GM23248 (cell line): ENCODE results near the gene TEX26. TPM values are rescaled to one million over a fixed set of nuclear protein-coding genes. Genes with fewer than 3 reads are reported as not detected.
A peak's percentile ranks its signal among the peaks of the same experiment; 100 is the strongest.

Experiments used
- DNase-seq: peaks from one replicate; pipeline ENCODE4 v3.0.0-alpha.2; 2015
- H2AFZ ChIP-seq: fragments of 200-600 bp; sonication (generic); 2 replicates; pipeline ENCODE4 v1.6.1; 2016; ENCODE audit warnings: antibody characterized with exemption
- H3F3A ChIP-seq: fragments of 200-600 bp; sonication (generic); 2 replicates; pipeline ENCODE4 v1.6.1; 2016; ENCODE audit warnings: mild to moderate bottlenecking, antibody characterized with exemption, mixed run types; ENCODE audit not compliant: insufficient read depth
- H3K27ac ChIP-seq: fragments of 200-600 bp; sonication (generic); 2 replicates; pipeline ENCODE4 v1.5.1; 2016; ENCODE audit warnings: mild to moderate bottlenecking
- H3K27me3 ChIP-seq: fragments of 200-600 bp; sonication (generic); replicated peaks from 2 replicates; pipeline ENCODE4 v1.6.1; 2016; ENCODE audit warnings: mild to moderate bottlenecking; ENCODE audit not compliant: insufficient read depth
- H3K36me3 ChIP-seq: fragments of 200-600 bp; sonication (generic); 2 replicates; pipeline ENCODE4 v1.6.1; 2016; ENCODE audit warnings: low read depth, mild to moderate bottlenecking
- H3K4me1 ChIP-seq: fragments of 200-600 bp; sonication (generic); 2 replicates; pipeline ENCODE4 v1.6.1; 2016; ENCODE audit warnings: mild to moderate bottlenecking; ENCODE audit not compliant: insufficient read depth
- H3K4me2 ChIP-seq: fragments of 200-600 bp; sonication (generic); one replicate; pipeline ENCODE4 v1.6.1; 2016; ENCODE audit warnings: mild to moderate bottlenecking; ENCODE audit not compliant: unreplicated experiment
- H3K4me3 ChIP-seq: fragments of 200-600 bp; sonication (generic); 2 replicates; pipeline ENCODE4 v1.5.1; 2016; ENCODE audit warnings: mild to moderate bottlenecking
- H3K79me2 ChIP-seq: fragments of 200-600 bp; sonication (generic); 2 replicates; pipeline ENCODE4 v1.6.1; 2016; ENCODE audit warnings: mild to moderate bottlenecking; ENCODE audit not compliant: insufficient read depth
- H3K9ac ChIP-seq: fragments of 200-600 bp; sonication (generic); 2 replicates; pipeline ENCODE4 v1.6.1; 2016; ENCODE audit warnings: mild to moderate bottlenecking
- H3K9me2 ChIP-seq: fragments of 200-600 bp; sonication (generic); 2 replicates; pipeline ENCODE4 v1.6.1; 2016; ENCODE audit warnings: mixed run types, mild to moderate bottlenecking, moderate library complexity; ENCODE audit not compliant: insufficient read depth
- H3K9me3 ChIP-seq: fragments of 200-600 bp; sonication (generic); one replicate; pipeline ENCODE4 v1.6.1; 2017; ENCODE audit warnings: low read depth
- H4K20me1 ChIP-seq: fragments of 200-600 bp; sonication (generic); 2 replicates; pipeline ENCODE4 v1.6.0; 2016; ENCODE audit not compliant: insufficient read depth
- EZH2 ChIP-seq: fragments of 200-600 bp; sonication (generic); IDR thresholded peaks from 2 replicates; pipeline ENCODE4 v1.6.1; 2018; ENCODE audit warnings: antibody characterized with exemption, mild to moderate bottlenecking; ENCODE audit not compliant: insufficient read depth, poor library complexity, severe bottlenecking
- EZH2phosphoT487 ChIP-seq: fragments of 200-600 bp; sonication (generic); IDR thresholded peaks from 2 replicates; pipeline ENCODE4 v1.6.1; 2018; ENCODE audit warnings: antibody characterized with exemption, moderate library complexity, mild to moderate bottlenecking, low read depth; ENCODE audit not compliant: insufficient read depth
- WGBS, 2 experiments: methylation state at CpG; one replicate each; pipeline ENCODE4 v1.1.6; 2015 to 2017; ENCODE audit warnings: low lambda C conversion rate in 2 of 2, low coverage in 1 of 2; ENCODE audit errors: missing lambda C conversion rate in 2 of 2; 5-methylcytosine and 5-hydroxymethylcytosine counted together
- in situ Hi-C: fragments of 300-500 bp; cut with MboI; formaldehyde crosslinking; loops from 2 replicates; pipeline ENCODE4 v1.15.0; 2020
- polyA plus RNA-seq: library from polyadenylated mRNA; unstranded; fragments of >200 nt; fragmentation: Nextera tagmentation; extraction: Ambion mirVana; gene quantifications from 2 replicates; pipeline ENCODE4 v1.2.1, GENCODE V29; 2016
- total RNA-seq: library from RNA; depleted of rRNA; stranded (reverse); fragments of >200 nt; shearing (Covaris generic); gene quantifications from 2 replicates; pipeline ENCODE4 v1.2.3, GENCODE V29; 2014

Gene TEX26
- total and polyA plus RNA-seq, 2 experiments from 2014 or later: 0.22 TPM; not detected in 1

GRCh38 chr13:31000889-31001288 is 68.4 kb downstream of the TEX26 start:
- H3K9me3 ChIP-seq: no peaks in the 10 kb centered on the region
- H3K9me2 ChIP-seq: no peaks in the 10 kb centered on the region
- no peaks in the 10 kb centered on the region for H3K4me1 ChIP-seq
- H3F3A ChIP-seq: no peaks in the 10 kb centered on the region
- H3K4me3 ChIP-seq: no peak overlapping the region
- no peak overlapping the region for H3K9ac ChIP-seq
- no peak overlapping the region for H3K4me2 ChIP-seq
- H3K36me3 ChIP-seq: no peaks in the 10 kb centered on the region
- peaks cover 4% of the 10 kb centered on the region; the same call in 1 of the 2 replicates for H3K27me3 ChIP-seq
- WGBS, 2 experiments: 49 to 54% methylated on average over 3 of the region's 3 CpGs
- TF ChIP-seq EZH2phosphoT487: no peak
- TF ChIP-seq EZH2: no peak
- no peaks in the 10 kb centered on the region for H3K79me2 ChIP-seq
- peak; percentile 29 for DNase-seq
- H3K27ac ChIP-seq: no peak overlapping the region
- H2AFZ ChIP-seq: no peak overlapping the region
- H4K20me1 ChIP-seq: no peaks in the 10 kb centered on the region
- in situ Hi-C loops: no loop called here

DNA sequence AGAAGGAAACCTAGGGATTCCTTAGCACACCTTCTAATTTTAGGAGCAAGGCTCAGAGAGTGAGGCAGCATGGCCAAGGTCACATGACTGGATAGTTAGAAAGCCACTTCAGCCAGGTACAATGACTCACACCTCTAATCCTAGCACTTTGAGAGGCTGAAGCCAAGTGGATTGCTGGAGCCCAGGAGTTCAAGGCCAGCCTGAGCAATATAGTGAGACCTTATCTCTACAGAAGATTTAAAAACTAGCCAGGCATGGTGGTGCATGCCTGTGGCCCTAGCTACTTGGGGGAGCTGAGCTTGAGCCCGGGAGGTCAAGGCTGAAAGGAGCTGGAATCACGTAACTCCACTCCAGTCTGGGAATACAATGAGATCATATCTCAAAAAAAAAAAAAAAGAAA is 69.2 kb downstream of the TEX26 start:
- no peak overlapping the region for H3K27ac ChIP-seq
- no peaks in the 10 kb centered on the region for H3K4me1 ChIP-seq
- no peak for DNase-seq
- whole genome bisulfite sequencing, 2 experiments: 88 to 93% methylated on average over 2 of the region's 2 CpGs
- H3K4me3 ChIP-seq: no peak overlapping the region
- TF ChIP-seq EZH2 (no peak), EZH2phosphoT487 (no peak)
- no peaks in the 10 kb centered on the region for H3K9me3 ChIP-seq
- in situ Hi-C loops: no loop called here
- H3K9me2 ChIP-seq: no peaks in the 10 kb centered on the region
- no peaks in the 10 kb centered on the region for H4K20me1 ChIP-seq
- no peaks in the 10 kb centered on the region for H3K79me2 ChIP-seq
- no peak overlapping the region for H2AFZ ChIP-seq
- H3K4me2 ChIP-seq: no peak overlapping the region
- no peaks in the 10 kb centered on the region for H3K36me3 ChIP-seq
- H3F3A ChIP-seq: no peaks in the 10 kb centered on the region
- H3K9ac ChIP-seq: no peak overlapping the region
- peaks cover 4% of the 10 kb centered on the region; the same call in 1 of the 2 replicates for H3K27me3 ChIP-seq

- WGBS, 2 experiments: 89 to 94% methylated on average over 18 to 23 of the region's 23 CpGs
- no peak overlapping the region for H3K9ac ChIP-seq
- H3K27me3 ChIP-seq: no peaks in the 10 kb centered on the region; the same call in 1 of the 2 replicates
- no peaks in the 10 kb centered on the region for H3K36me3 ChIP-seq
- H3K9me2 ChIP-seq: no peaks in the 10 kb centered on the region
- no peaks in the 10 kb centered on the region for H3F3A ChIP-seq
- H3K79me2 ChIP-seq: no peaks in the 10 kb centered on the region
- no peak overlapping the region for H3K4me3 ChIP-seq
- H4K20me1 ChIP-seq: no peaks in the 10 kb centered on the region
- no peaks in the 10 kb centered on the region for H3K9me3 ChIP-seq
- no peak overlapping the region for H2AFZ ChIP-seq
- H3K27ac ChIP-seq: no peak overlapping the region
- in situ Hi-C loops: no loop called here
- no peak for DNase-seq
- TF ChIP-seq EZH2phosphoT487 (no peak), EZH2 (no peak)
- no peak overlapping the region for H3K4me2 ChIP-seq
- no peaks in the 10 kb centered on the region for H3K4me1 ChIP-seq
Observed at GRCh38 chr13:31005066-31005465, 72.6 kb downstream of the TEX26 start.

- Histone ChIP-seq H3K36me3 (no peaks in the 10 kb centered on the region), H3K27ac (no peak overlapping the region), H3K9me2 (no peaks in the 10 kb centered on the region), H2AFZ (no peak overlapping the region), H3K27me3 (no peaks in the 10 kb centered on the region), H3K9ac (no peak overlapping the region), H3K4me2 (no peak overlapping the region), H3K4me1 (no peaks in the 10 kb centered on the region), H3F3A (no peaks in the 10 kb centered on the region), H3K9me3 (no peaks in the 10 kb centered on the region), H4K20me1 (no peaks in the 10 kb centered on the region), H3K79me2 (no peaks in the 10 kb centered on the region), H3K4me3 (no peak overlapping the region)
- no peak for TF ChIP-seq EZH2
- TF ChIP-seq EZH2phosphoT487: no peak
- in situ Hi-C loops: no loop called here
- DNase-seq: no peak
- WGBS, 2 experiments: 32 to 35% methylated on average over 4 of the region's 4 CpGs
Observed at GRCh38 chr13:31007417-31007816, 75.0 kb downstream of the TEX26 start.
